Left ventricle myocardium superior (tissue), 1 donor: Measurements from ENCODE around the gene IGFBP7. TPM values are rescaled to one million over a fixed set of nuclear protein-coding genes. Genes with fewer than 3 reads are reported as not detected.
A peak's percentile ranks its signal among the peaks of the same experiment; 100 is the strongest.

Source experiments
- ATAC-seq: fragments of 200-7000 bp; cut with Tn5 transposase; one replicate; pipeline ENCODE4 v1.9.1; 2020; ENCODE audit warnings: mild to moderate bottlenecking, moderate library complexity
- DNase-seq: peaks from one replicate; pipeline ENCODE4 v3.0.0-alpha.2; 2020
- intact Hi-C: fragments of 100-400 bp; cut with micrococcal nuclease; formaldehyde crosslinking; loops from one replicate; pipeline ENCODE4 v1.11.0; 2022
- total RNA-seq: library from RNA; stranded (reverse); fragmentation: NEBNext Ultra II Directional; extraction: Animal tissue kit (Norgen Biotek cat#: 25700); gene quantifications from one replicate; pipeline ENCODE4 v1.2.1, GENCODE V29; 2021
- donor health status: DM: no; HTN: yes; CAD: no; lungs with severe emphysema.

Gene IGFBP7
- total RNA-seq, 1 donor from 2014 or later: 723 TPM

DNA sequence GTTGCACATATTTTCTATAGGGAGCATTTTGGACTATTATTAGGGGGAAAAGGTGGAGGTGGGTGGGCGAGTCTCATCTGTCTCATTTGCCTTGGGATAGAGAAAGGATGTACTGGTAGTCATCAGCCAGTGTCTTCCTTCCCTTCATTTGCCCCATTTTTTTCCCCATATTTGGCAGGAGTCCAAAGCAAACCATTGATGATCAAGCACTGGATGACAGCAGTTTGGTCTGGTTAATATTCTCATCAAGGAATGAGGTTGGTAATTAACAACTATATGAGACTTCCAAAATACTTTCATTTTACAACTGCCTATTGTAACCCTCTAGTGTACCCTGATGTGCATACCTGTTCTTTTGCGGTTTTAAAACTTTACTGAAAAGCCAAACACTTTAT, 22.6 kb upstream of the IGFBP7 start:
- intact Hi-C loops: no loop called here
- ATAC-seq: no peak
- no peak for DNase-seq

GRCh38 chr4:57131849-57132742, 21.9 kb upstream of the IGFBP7 start:
- ATAC-seq (peak; percentile 44), DNase-seq (no peak)
- intact Hi-C loops: no loop called here

DNA sequence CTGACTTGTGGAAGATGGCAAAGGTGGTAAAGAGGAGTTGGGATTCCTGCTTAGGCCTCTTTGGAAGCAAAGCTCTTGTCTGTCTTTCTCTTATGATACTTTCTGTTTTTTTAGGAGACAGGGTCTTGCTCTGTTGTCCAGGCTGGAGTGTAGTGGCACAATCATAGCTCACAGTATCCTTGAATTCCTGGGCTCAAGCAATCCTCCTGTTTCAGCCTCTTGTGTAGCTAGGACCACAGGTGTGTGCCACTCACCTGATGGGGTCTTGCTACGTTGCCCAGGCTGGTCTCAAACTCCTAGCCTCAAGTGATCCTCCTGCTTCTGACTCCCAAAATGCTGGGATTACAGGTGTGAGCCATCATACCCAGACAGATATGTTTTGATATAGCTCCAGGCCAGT, 19.3 kb upstream of the IGFBP7 start:
- no peak for DNase-seq
- intact Hi-C loops: no loop called here
- no peak for ATAC-seq

GRCh38 chr4:57127361-57127760, 17.2 kb upstream of the IGFBP7 start:
- intact Hi-C loops: no loop called here
- ATAC-seq: no peak
- no peak for DNase-seq

GRCh38 chr4:57125996-57126395, 15.8 kb upstream of the IGFBP7 start:
- intact Hi-C loops: no loop called here
- ATAC-seq: no peak
- DNase-seq: no peak

GRCh38 chr4:57124145-57124544, 14.0 kb upstream of the IGFBP7 start:
- no peak for DNase-seq
- no peak for ATAC-seq
- intact Hi-C loops: no loop called here

GRCh38 chr4:57122959-57123358, 12.8 kb upstream of the IGFBP7 start:
- intact Hi-C loops: no loop called here
- DNase-seq: no peak
- ATAC-seq: no peak

DNA sequence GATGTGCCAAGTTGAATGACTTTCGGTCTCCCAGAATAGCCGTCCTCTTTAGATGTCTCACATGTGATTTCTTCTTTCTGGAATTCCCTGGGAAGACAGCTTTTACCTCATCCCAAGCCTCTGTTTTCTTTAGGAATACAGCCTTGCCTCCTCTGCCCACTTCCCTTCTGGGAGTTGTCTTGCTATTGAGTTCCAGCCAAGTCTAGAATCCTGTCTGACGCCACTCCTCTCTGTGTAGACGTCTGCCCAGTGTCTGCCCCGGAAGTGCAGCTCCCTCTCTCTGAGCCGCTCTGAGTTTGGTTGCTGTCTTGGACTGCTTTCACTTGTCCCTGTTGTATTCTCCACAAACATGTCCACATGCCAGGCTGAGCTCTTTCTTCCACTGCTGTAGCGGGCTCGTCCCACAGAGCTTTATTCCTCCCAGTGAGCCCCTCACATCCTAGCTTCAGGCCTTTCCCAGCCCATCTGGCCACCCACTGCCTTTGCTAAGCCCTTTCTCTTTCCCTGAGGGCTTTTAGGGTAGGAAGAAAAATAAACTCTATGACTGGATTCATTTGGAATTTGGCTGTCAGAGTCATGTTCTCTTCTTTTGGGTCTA, 9.0 kb upstream of the IGFBP7 start:
- DNase-seq: peak; percentile 56
- intact Hi-C loops: no loop called here
- peak; percentile 96 for ATAC-seq

DNA sequence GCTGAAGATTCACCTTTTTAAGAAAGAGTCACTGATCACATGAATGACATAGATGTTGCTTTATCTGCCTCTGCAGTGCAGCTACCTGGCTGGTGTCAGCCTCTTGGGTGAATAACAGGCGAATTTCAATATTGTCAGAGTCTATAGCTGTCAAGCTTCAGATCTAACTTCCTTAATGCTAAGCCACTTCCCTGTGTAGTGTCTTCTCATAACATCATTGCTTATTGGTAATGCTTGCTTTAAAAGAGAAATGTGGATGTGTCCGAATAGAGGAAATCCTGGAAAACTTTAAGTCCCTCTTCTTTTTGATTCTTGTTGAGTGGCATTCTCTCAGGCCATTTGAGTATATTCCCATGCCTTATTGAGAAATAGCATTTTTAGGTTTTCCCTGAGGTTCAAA, 7.3 kb upstream of the IGFBP7 start:
- no peak for ATAC-seq
- no peak for DNase-seq
- intact Hi-C loops: no loop called here

- intact Hi-C loops: no loop called here
These were observed 6.1 kb upstream of the IGFBP7 start for GRCh38 chr4:57116245-57116644.

GRCh38 chr4:57114973-57115372, 4.8 kb upstream of the IGFBP7 start:
- ATAC-seq (no peak), DNase-seq (no peak)
- intact Hi-C loops: no loop called here

More at GRCh38 chr4:57116245-57116644, 6.1 kb upstream of the IGFBP7 start:
- no peak for DNase-seq
- no peak for ATAC-seq

DNA sequence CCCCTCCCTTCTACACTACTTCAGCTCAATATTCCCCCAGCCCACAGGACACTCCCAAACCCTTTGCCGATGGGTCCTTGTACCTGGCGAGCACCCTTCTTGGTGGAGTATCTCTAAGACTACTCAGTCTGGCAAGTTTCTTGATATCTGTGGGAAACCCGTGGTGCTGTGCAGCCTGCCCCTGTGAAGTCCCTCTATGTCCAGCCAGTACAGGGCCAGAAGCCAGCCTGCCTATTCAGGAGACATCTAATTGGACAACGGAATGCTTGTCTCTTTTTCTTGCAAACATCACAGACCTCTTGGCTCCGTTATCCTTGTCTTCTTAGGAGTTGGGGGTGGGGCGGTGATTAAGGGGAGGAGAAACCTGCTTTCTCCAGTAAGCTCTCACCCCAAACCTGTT, 3.7 kb upstream of the IGFBP7 start:
- intact Hi-C loops: no loop called here
- ATAC-seq: no peak
- DNase-seq: no peak

DNA sequence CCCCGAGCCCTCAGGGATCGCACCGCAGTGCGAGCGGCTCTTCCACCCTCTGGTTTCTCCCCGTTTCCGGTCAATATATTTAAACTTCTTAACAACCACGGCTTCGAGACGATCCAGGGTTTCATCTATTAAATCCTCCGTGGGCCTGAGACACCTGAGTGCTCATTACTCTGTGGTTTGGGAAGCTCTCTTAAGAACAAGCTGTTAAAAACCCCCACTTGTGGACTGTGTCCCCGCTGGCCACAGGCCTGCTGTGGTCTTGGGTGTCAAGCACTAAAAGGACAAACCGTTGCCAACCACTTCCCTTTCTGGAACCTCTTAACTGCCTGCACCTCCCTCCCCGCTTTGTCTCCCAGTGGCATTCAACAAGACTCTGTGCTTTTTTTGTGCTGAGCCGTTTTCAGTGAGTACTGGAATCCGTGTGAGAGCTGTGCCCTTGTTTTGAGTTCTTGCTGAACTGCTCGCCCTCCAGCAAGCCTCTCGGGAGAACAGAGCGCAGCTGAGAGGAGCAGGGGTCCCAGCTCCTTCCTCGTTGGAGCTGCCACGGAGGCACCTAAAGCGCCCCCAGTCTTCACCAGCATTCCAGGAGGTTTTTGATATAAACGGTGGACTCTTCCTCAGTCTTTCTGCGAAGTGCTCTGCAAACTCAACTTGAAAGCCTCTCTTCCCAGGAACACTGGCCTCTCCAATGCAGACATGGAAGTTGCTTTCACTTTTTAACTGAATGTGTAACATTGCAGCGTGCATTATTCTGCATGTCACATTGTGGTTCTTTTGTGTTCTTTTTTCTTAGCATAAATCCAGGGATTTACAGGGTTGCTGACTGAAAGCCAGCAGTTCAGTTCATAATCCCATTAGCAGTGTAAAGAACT, 691 bp upstream of the IGFBP7 start:
- DNase-seq (peak; percentile 70), ATAC-seq (peak; percentile 56)
- intact Hi-C loops: no loop called here

DNA sequence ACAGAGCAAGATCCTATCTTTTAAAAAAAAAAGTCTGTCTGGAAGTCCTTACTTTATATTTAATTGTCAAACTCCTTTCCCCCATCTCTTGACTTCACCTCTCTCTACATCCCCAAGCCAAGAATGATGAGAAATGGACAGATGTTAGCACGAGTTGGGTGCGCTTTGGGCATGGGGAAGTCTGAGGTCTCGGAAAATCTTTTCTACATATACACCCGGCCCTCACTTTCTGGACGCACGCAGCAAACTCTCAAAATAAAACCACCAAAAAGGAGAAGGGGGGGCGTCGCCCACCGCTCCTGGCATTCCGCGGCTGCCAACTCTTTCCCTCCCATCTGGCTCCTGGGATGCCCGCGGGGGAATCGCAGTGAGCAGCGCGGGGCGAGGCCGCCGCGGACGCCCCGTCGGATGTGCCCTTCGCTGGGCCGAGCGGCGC, 756 bp downstream of the IGFBP7 start:
- ATAC-seq: no peak
- intact Hi-C loops: loop anchor here (5.0 kb wide), 1 partner anchor 67 kb away; no protein-coding TSS in a partner anchor
- peak; percentile 18 for DNase-seq

DNA sequence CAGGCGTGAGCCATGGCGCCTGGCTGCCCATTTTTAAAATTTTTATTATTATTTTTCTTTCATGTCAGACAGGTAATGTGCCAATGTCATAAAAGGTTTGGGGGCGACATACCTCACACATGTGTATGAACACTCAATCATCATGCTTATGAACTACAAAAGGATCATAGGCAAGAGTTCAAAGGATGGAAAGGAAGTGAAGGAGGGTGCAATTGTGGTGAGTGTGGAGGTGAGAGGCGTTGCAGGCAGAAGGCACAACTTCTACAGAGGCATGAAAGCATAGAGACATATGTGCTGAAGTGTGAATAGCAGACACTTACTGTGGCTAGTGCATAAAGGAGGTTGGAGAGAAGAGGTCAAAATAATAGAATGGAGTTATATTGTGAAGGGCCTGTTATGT, 4.0 kb downstream of the IGFBP7 start:
- DNase-seq: no peak
- ATAC-seq: no peak
- intact Hi-C loops: loop anchor here (5.0 kb wide), 1 partner anchor 64 kb away; no protein-coding TSS in a partner anchor

DNA sequence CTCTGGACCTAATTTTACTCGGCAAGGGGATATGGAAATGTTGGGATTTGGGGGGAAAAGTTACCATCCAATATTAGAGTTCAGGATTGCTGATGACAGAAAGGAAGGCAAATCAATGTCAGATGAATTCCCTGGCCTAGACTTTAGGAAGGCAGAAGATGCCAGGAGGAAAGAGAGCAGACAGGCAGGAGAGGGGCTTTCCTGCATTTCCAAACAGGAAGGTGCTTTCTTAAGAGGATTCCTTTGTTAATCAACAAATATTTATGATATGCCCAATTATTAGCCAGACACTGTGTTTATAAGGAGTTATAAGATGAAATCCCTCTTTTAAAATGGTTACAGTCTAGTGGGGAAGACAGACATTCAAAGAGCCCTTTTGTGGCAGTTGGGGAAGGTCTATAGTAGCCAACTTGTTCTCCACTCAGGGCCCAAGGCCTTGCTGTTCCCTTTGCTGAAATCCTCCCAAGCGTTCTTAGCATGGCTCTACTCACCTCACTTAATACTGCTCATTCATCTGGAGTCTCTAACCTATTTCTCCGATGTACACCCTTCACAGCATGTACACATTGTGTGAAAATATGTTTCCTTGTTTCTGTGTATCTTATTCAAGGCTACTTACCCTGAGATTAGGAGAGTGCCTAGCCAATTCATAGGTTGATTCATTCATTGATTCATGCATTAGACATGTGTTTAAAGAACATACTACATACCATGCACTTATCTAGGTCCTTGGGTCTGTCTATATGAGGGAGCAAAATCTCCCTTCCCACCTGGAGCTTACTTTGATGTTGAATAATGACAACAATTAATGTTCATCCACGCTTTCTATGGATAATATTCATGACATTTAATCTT, 5.3 kb downstream of the IGFBP7 start:
- DNase-seq (no peak), ATAC-seq (no peak)
- intact Hi-C loops: loop anchor here (5.0 kb wide), 1 partner anchor 63 kb away; no protein-coding TSS in a partner anchor

GRCh38 chr4:57103051-57103450, 7.1 kb downstream of the IGFBP7 start:
- DNase-seq (peak; percentile 63), ATAC-seq (peak; percentile 39)

DNA sequence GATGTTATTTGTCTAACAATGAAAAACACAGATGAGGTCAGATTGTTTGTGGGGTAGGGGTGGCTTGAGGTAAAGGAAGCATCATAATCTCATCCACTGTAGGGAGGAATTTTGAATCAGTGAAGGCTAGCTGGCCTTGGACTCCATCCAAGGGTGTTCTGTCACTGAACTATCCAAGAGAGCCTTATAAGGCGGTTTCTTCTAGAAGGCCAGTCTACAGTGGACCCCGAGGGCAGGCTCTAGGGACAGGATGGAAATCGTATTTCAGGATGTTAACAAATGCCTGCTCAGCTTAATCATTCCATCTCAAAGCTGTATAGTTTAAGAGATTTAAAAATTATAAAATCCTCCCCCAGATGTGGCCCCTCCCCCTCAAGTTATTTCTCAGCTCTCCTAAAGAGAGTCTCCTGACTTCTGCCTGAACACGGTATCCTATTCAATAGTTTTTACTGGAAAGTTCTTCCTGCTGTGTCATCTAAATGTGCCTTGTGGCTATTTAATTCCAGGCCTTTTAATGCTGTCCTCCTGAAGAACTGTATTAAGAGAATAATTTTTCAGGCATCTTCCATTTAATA, 8.0 kb downstream of the IGFBP7 start:
- peak; percentile 54 for DNase-seq
- peak; percentile 83 for ATAC-seq
- intact Hi-C loops: no loop called here

More at GRCh38 chr4:57103051-57103450, 7.1 kb downstream of the IGFBP7 start:
- intact Hi-C loops: no loop called here
